ENCODE data around the gene COL25A1.

The COL25A1 gene

DNA sequence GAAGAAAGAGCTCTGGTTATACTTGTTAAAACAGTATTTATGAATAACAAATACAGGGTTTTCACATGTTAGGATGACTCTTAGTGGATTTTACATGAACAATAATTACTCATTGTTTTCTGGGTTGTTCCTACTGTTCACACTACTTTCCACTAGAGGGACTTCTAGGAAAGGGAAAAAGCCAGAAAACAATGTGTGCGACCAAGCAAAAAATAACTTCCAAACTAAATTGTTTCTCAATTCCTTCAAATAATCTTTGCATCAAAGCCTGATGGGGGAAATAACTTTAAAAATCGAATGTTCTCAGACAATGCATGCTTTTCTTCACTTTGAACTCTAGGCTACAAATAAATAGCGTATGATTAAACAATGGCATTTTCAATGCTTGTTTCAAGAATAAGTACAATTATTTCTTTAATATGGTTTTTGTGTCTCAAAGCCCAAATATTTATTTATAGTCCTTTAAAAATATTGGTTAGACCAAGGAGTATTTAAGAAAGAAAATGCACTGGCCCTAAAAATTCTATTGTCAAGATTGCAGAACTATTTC, 467.5 kb downstream of the COL25A1 start:
- FAIRE-seq, result peak; percentile 82

DNA sequence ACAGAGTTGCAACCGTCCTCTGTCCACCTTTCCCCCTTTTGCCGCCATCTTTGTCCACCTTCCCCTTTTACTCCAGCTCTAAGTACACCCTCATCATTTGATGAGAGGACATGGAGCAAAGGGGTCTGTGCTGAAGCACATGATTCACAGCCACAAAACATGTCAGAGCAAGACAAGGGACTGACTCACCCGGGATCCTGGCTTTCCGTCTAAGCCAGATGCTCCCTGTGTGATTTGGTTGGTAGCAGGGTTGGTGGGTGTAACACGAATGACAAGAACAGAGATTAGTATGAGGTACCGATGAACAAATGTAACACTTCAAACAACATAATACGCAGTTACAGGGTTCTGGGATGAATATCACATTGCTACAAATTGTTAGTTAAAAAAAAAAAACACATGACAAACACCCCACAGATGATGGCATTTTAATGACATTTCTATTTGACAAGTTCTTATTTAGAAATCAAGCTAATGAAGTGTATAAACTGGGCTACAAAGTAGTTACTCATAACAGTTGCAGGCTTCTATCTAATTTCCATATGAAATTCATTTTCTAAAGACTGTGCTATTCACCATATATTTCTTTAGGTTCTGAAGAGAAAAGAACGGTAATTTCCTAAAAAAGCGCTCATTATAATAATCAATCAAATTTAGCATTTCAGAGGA, 468.2 kb downstream of the COL25A1 start:
- no peak for FAIRE-seq

DNA sequence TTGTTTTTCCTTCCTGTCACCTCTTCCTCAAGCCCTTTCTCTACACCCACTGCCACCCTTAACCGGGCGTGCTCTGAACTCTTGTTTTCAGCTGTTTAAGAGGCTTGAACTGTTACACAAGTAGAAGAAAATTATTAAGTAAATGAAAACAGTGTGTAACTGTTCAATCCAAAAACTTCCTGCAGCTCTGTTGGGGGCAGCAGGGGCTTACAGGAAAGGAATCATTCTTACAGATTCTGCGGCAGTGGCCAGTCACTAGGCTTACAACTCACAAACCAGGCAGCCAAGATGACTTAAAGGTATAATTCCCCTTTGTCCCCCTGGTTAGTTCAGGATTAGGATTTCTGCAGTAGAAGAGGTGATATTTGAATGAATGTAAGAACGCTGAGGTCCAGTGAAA, 469.4 kb downstream of the COL25A1 start:
- no peak for FAIRE-seq

DNA sequence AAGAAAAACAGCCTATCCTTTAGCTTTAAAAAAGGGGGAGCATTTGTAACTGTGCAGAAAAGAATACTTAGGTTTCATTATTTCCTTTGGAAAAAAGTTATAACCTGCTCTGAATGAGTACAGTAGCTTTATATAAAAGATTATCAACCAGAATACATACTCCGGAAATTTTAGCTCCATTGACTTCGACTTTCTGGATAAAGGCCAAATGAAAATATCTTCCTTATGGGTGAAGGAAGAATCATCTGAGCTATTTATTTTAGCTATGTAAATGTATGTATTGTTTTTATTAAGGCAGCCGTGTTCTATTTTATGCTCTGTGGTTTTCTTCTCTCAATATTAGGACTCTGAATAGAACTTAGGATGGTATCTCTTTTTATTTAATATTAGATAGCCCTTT, 470.6 kb downstream of the COL25A1 start:
- FAIRE-seq, result no peak

DNA sequence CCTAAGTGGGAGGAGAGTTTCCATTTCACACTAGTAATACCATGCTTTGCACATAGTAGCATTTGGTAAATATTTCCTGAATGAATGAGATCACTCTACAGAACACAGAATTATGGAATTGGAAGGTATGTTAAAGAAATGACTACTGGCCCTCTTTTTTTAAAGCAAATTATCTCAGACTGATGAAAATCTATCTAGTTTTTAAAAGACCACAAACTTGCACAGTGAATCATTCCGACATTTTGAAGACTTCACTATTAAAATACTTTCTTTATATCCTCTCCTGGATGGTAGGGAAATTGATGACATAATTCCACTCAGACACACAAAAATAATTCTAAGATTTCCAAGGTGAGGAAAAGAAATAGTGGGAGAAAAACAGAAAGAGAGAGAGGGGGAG, 471.2 kb downstream of the COL25A1 start:
- FAIRE-seq, result no peak

DNA sequence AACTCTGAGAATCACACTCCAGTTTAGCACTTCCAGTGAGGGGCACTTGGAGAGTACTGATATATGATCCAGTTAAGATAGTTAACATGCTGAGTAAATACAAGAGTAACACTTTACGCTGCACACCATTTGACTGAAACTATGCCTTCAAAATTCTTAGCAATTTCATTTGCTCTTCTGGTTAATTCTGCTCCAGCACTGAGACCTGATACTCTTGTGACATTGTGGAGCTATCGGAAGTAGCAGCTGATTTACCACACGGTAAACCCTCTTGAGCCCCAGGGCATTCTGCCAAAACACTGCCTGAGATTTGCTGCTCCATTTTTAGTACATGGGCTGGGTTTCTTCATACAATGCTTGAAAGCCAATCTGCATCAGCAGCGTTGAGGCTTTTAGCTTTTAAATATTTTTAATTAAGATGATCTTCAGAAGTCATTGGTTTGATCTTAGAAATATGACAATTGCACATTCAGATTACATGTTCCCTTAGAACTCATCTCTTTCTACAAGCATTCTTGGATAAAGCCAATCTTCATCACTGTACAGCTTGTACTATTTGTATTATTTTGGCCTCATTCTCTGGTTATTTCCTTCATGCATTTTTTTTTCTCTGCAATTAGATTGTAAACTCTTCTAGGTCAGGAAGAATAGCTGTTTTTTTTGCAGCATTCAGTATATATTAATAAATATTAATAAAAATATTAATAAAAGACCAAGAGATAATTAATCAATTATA, 471.8 kb downstream of the COL25A1 start:
- FAIRE-seq, result no peak

DNA sequence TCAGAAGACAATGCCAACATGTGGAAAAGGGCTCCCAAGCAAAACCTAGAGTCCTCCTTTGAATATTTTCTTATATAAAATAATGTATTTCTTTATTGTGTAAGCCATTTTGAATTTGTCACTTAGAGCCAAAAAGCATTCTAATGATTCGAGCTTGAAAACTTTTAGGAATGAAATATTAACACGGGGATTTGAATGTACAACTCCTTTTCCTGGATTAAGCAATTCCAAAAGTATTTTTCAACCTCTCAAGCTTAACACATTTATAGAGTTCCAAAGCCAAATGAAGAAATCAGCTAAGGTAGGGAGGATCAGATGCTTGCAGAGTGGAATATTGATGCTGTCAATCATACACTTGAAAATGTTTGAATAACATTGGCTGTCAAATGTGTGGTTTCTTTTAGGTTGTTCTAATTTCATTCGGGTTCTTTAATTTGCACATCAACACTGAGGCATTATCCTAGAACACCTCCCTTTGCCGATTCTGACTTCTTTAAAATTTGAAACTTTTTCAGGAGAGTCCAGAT, 472.4 kb downstream of the COL25A1 start:
- no peak for FAIRE-seq

DNA sequence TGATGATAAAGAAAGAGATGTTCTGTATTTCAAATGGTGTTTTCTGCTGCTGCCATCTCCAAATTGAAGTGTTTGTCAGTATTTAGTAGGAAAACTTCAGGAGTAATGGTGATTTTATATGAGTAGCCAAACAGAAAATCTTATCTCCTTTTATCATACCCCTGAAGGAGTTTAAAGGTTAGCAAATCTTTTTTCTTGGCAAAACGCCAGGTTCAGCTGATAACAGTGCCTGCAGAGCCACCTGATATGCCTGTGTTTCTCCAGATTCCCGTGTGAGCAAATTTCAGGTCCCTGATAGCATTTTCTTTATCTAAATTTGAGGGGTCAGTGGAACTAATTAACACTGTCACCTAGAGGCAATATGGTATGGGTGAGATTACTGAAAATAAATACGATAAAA, 473.8 kb downstream of the COL25A1 start:
- FAIRE-seq, result no peak

DNA sequence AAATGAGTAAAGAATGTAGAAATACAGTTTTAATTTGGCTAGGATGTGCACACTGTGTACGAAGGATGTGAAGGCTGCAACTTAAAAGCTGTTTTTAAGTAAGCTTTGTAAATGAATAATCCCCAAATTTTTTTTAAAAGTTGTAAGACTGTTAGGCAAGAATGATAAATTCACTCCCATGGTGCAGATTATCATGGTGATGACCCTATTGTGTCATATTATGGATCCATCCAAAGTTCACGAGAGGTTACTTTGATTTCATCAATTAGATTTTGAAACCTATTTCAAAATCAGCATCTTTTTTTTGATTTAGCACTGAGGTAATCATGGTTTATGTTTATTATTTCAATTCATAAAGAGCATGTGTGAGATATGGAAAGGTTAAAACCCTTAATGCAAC, 476.7 kb downstream of the COL25A1 start:
- FAIRE-seq, result no peak

DNA sequence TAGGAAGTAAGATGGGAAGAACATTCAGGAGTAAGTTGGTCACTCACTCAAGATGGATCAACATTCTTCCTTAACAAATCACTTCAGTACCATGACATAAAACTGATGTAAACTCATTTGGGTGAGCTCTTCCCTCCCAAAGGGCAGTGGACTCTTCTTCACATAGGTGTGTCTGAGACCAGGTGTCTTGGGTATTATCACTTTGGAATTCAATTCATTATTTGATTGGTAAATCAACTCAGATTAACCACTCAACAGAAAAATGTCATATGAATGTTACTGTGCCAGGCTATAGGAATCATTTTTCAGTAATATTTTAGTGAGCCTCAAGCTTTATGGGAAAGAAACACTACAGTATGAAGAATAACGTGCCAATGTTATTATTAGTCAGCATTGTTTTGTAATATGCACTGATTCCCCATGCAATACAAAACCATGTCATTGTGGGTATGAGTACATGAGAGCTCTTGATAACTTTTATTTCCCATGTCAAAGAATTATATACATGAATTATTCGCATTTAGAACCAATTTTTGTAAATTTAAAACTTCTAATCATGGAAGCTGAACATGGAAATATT, 481.0 kb downstream of the COL25A1 start:
- FAIRE-seq, result no peak

DNA sequence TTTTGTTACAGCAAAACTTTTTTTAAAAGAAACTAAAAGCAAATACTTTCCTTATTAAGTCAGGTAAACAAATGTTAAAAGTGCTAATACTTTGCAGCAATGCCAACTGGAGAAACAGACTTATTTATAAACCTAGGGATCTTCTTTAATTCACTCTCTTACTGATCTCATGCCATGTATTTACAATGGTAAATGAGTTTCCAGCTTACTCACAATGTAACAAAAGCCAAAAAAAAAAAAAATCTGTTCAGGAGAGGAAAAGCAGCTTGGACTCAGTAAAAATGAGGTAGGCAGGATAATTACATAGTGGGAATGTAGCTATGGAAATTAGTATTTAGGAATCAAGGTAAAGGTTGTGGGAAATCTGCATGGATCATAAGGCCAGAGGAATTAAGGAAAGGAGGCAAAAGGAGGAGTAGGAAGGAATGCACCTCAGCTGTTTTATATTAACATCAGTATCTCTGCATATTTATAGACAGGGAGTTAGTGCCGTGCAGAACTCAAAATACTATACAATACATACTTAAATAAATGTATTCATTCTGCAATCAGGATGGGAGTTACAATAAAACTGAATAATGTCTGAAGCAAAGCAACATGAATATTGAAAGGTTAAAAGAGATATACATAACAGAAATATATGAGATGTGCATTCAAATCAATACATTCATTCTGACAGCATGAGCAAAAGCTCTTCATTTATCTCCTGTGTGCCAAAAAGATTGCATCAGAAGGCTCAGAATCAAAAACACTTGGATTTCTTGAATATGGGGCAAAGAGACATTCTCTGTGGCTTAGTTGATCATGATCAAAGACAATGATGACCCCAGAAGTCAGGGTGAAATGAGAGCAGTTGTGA, 481.7 kb downstream of the COL25A1 start:
- no peak for FAIRE-seq

DNA sequence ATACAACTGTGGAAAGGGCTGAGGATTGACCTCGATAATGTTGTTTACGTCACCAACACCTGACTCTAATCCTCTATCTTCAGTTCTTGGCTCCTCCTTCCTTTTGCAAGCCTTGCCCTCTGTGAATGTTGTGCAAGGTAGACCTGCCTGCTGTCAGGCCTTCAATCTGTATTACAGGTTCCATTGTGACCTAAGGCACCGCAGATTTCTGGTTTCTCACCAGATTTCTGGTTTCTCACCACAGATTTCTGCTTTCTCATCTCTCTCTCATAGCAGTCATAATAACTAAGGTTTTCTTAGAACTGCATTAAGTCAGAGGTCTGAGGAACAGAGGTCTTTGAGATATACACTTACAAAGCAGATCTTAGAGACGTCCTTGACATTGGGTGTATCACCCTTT, 488.1 kb downstream of the COL25A1 start:
- no peak for FAIRE-seq

DNA sequence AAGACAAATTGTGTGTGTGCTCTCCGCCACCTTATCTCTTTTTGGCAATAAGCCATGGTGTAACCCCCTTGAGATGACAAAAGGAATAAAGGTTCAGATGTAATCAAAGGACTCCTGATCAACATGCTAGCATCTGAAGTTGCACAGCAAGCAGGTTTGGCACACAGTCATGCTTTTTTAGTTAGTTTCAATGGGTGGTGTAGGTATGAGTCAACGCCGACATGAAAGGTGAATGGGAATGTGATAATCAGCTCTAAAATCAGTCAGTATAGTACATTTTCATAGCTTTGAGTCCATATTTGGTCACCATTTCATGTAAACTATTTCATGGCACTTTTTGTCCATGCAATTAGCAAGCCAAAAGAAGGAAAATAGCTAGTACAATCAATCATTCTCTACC, 489.2 kb downstream of the COL25A1 start:
- FAIRE-seq, result no peak

DNA sequence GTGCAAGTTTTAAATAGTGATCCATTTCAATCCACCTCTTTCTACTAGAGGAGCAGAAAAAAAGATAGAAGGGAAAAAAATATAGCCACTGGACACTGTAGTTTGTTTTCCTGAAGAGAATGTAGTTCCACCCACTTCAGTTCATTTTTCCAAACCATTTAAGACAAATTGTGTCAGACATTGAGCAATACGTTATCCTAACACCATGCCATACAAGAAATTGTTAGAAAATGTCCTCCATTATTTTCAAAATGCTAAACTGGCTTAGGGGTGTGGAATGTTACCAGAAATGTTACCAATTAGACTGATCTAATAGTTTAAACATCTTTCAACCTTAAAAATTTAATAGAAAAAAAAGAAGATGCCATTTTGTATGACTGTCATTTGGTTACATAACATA, 491.0 kb downstream of the COL25A1 start:
- no peak for FAIRE-seq

DNA sequence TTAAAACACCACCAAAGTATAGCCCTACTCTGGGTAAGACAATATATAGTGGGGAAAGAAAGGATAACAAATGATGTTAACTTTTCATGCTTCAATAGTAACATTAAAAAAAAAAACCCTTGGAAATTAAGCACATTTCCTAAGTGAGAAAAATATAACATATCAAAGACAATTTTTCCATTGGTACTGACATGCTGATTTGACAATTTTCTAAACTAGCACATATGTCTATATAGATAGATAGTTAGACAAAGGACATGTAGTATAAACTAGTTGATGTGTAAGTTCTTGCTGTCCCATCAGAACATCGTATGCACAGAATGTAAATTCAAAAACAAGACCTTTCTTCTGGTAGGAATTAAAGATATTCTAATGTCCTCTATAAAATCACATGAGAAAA, 492.4 kb downstream of the COL25A1 start:
- no peak for FAIRE-seq

DNA sequence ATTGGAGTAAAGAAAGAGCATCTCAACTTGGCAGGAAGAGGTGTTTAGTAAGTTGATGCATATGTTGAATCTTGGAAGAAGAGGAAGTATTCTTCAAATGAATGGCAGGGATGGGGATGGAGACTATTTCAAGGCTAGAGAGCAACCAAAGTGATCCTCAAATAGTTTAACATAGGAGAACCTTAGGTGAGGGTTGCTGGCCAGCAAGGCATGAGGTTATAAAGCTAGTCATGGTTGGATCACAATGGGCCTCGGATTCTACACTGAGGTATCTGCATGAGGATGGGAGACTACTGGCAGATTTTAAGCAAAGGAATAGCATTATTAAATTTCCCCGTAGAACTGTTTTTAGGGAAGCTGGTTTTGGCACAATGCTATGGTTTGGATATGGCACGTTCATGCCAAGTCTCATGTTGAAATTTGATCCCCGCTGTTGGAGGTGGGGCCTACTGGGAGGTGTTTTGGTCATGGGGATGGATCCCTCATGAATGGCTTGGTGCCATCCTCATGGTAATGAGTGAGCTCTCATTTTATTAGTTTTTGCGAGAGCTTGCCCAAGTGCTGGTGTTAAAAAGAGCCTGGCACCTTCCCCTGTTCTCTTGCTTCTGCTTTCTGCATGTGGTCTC, 497.7 kb downstream of the COL25A1 start:
- FAIRE-seq, result no peak

DNA sequence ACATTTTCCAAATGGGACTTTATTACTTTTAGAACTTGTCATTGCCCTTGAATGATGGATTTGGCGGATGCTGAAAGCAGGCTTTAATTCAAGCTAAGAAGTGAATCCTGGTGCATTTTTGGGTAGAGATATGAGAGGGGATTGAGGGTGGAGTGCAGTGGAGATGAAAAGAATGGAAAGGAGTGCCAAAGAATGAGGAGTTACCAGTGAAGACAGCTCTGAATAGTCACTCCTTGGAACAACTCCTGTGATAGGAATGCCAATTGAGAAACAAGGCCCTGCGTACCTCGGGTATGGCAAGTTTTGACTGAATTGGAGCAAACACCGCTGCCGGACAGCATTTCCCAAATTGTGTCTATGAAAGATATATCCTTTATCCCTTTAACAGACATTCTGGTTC, 503.2 kb downstream of the COL25A1 start:
- FAIRE-seq, result no peak

DNA sequence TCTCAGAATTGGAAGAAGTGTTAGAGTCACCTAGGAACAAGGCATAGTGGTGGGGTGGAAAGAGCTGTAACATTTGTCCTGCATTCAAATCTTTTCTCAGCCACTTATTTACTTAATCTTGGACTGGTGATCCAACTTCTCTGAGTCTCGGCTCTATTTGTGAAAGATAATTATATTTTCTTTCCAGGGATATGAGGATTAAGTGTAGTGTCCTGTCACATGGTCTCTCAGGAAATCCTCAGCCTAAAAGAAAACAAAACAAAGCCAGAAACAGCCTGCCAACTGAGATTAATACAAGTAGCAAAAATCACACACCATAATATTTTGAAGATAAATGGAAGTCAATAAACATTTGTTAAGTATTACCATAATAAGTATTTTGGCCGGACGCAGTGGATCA, 506.3 kb downstream of the COL25A1 start:
- no peak for FAIRE-seq

DNA sequence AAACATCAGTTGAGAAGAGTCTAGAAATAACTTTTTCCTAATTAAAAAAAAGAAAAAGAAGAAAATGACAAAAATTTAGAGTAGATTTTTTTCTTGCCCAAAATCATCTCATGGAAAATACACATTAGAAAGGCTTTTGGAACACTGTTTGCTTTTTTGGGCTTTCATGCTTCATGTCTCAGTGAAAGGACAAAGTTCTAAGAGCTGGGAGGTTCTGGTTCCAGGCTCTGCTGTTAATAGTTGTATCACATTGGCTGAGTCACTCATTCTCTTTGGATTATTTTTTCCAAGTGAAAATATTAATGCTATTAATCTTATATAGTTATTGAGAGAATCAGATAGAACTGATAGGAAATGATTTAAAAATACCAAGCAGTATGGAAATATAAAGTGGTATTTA, 506.7 kb downstream of the COL25A1 start:
- no peak for FAIRE-seq

DNA sequence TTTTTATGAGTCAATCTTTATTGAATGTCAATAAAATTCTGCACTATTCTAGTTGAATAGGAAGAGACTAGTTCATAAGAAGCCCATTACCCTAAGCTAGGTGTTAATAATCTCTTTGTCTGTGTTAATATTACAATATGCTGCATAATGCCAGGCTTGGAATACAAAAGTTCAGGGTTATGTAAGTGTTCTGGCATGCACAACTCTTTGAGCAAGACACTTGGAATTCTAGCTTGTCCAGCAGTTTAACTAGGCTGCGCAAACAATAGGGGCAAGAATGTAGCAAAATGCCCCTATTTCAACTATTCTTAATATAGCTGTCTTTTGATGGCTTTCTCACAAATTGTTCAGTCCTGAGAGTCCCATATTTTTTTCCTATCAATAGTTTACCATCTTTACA, 508.3 kb downstream of the COL25A1 start:
- no peak for FAIRE-seq

DNA sequence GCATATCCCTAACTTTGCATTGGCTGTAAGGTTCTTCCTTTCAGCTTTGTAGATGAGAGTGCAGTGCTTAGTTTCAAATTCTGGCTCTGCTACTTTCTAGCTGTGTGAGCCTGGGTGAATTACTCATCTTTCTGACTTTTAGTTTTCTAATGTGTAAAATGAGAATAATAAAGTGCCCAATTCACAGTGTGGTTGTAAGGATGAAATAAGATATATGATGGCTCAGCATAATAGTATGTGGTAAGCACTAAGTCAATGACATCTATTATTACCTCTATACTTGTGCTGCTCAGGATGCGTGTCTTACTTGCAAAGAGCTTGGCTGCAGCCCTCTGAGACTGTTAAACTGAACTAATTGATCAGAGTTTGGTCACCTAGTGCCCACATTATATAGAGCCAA, 509.0 kb downstream of the COL25A1 start:
- no peak for FAIRE-seq

DNA sequence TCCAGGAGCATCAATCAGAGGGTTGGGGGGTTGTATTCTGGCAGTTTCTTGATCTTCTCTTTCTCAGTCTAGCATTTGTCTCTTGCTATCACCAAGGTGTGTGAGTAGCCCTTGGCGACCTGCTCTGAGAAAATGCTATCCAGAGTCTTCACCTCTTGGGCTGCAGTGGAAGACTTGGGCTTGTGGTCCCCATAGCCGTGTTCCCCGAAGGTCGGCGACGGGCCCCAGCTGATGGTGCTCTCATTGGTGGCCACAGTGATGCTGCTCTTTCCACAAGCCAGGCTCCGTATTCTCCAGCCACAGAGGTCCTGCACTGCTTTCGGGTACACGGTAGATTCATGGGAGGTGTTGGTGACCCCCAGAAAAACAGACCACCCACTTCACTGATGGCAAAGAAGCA, 513.7 kb downstream of the COL25A1 start:
- FAIRE-seq, result no peak

DNA sequence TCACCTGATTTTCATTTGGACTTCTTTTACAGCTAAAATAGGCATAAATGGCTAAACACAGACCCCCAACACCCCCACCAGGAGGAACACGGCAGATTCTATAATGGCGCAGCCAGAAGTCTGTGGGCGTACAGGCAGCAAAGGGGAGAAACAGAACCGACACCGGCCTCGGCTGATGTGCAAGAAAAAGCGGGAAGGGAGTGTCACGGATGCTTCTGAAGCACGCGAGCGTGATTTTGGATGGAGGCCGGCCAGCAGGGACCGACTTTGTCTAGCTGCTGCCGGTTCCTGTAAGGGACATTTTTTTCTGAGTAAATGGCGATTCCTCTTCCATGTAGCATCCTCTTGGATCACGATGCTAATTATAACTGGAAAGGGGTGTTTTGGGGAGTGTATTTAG, 514.7 kb downstream of the COL25A1 start:
- no peak for FAIRE-seq

All from TTC549 (cell line).